Chondrocyte (in vitro differentiated cells): Measurements from ENCODE around the gene HPN. TPM values are rescaled to one million over a fixed set of nuclear protein-coding genes. Genes with fewer than 3 reads are reported as not detected.
A peak's percentile ranks its signal among the peaks of the same experiment; 100 is the strongest.

Experiments used
- DNase-seq: peaks from one replicate; pipeline ENCODE4 v3.0.0; 2021; ENCODE audit warnings: mixed read lengths, low spot score
- H3K27ac Mint-ChIP-seq: one replicate; pipeline ENCODE4 v1.8.0; 2021; ENCODE audit warnings: mild to moderate bottlenecking, moderate library complexity, mixed read lengths; ENCODE audit not compliant: unreplicated experiment
- H3K27me3 Mint-ChIP-seq: 2 replicates; pipeline ENCODE4 v1.8.0; 2021; ENCODE audit warnings: low read depth, mixed read lengths
- H3K36me3 Mint-ChIP-seq: 2 replicates; pipeline ENCODE4 v1.8.0; 2021; ENCODE audit warnings: low read depth, mixed read lengths
- H3K4me1 Mint-ChIP-seq: 2 replicates; pipeline ENCODE4 v1.8.0; 2021; ENCODE audit warnings: low read depth, mild to moderate bottlenecking, mixed read lengths
- H3K4me3 Mint-ChIP-seq: one replicate; pipeline ENCODE4 v1.8.0; 2021; ENCODE audit warnings: mild to moderate bottlenecking, moderate library complexity, mixed read lengths; ENCODE audit not compliant: unreplicated experiment
- H3K9me3 Mint-ChIP-seq: 2 replicates; pipeline ENCODE4 v1.8.0; 2021; ENCODE audit warnings: low read depth, mixed read lengths
- CTCF ChIP-seq: fragments of 200-600 bp; sonication (generic); IDR thresholded peaks from 2 replicates; pipeline ENCODE4 v1.5.0; 2021; ENCODE audit warnings: antibody characterized with exemption, mild to moderate bottlenecking, moderate library complexity
- total RNA-seq: library from RNA; stranded (reverse); gene quantifications from 3 replicates; pipeline ENCODE4 v1.2.1, GENCODE V29; 2021

Gene HPN
- total RNA-seq, 1 donor from 2014 or later: not detected

DNA sequence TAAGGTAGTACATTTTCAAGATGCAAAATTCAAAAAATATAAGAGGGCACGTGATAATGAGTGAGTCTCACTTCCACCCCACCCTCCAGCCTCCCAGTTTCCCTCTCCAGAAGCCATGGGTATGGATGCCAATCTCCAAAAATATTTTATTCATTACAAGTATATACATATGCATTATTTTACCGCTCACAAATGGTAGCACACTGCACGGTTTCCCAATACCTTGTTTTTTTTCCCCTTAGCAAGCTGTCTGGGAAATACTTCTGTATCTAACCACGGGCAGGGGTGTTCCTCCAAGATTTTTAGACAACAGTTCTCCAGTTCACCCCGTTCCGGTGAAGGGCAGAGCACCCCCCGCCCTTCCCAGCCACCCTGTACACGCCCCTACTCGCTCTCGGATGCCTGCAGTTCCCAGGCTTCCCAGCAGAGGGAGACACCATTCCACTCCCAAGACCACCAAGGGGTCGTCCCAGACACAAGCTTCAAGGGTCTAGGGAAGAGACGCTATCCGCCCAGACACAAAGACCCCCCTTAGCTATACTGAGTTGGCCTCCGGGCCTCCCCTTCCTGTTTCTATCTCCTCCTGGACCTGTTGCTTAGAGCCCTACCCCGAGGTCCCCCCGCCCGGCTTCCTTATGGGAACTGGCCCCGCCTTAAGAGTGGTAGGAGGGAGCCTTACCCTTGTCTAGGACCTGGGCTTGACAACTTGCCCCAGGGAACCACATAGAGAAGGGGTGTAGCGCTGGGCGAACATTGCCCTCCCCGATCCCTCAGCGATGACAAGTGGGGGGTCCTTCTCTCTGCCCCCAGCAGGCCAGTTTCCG lies 73.0 kb downstream of the HPN start:
- H3K4me3 Mint-ChIP-seq: peak overlapping the region; percentile 57
- peaks cover 18% of the 10 kb centered on the region for H3K27me3 Mint-ChIP-seq
- peak; percentile 95 for TF ChIP-seq CTCF
- no peaks in the 10 kb centered on the region for H3K36me3 Mint-ChIP-seq
- peaks cover 8% of the 10 kb centered on the region for H3K4me1 Mint-ChIP-seq
- DNase-seq: no peak
- H3K9me3 Mint-ChIP-seq: no peaks in the 10 kb centered on the region
- no peak overlapping the region for H3K27ac Mint-ChIP-seq

DNA sequence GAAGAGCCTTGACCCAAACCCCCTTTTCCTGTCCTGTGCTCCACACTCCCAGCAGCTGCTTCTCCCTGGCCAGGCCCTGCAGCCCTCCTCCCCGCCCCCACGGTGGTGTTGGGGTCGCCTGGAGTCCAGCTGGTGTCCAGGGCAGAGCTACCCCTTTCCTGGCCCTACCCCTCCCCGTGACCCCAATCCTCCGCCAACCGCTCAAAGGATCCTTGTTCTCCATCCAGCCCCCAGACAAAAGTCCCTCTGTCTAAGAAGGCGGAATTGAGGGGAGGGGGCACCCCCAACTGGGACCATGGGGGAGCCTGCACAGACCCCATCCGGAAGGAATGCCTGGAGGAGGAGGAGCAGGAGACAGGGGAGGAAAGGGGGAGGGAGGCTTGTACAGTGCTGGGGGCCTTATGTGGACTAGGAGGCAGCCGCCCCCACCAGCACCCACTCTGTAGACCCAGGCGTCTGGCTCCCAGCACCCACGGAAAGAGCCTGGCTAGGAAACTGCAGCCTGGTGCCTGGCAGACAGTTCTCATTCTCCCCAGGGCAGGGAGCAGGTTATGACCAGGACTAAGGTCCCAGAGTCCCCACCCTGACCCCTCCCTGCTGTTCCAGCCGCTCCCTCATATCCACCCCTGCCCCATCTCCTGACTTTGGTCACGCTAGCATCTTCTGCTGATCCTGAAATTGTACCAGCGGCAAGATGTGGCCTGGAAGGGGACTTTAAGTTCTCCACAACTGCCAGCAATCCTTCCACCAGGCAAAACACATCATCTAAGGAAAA lies 73.8 kb downstream of the HPN start, which contains the start of gene FXYD3:
FXYD3 (plus strand) TSS at position 647 of the 775 bp plus-strand sequence. CDS start 3,554 bp downstream, outside the sequence.
- Mint-ChIP-seq H3K27me3 (peaks cover 18% of the 10 kb centered on the region), H3K36me3 (no peaks in the 10 kb centered on the region), H3K4me1 (peaks cover 11% of the 10 kb centered on the region), H3K9me3 (no peaks in the 10 kb centered on the region), H3K27ac (no peak within 1 kb of the TSS), H3K4me3 (peak within 1 kb of the TSS; percentile 57)
- no peak for DNase-seq
- no peak for TF ChIP-seq CTCF

Other genes starting within 250 kb of the HPN start
- 2.8 to 3.9 TPM (median 3.7 TPM) in 3 replicates for gene ZNF30, start 114.8 kb upstream of the HPN start, total RNA-seq
- 3.1 to 4.1 TPM (median 3.2 TPM) in 3 replicates for gene ZNF792, start 77.5 kb upstream of the HPN start, total RNA-seq
- gene GRAMD1A, start 41.4 kb upstream of the HPN start, total RNA-seq: 58.4 to 67.9 TPM (median 65.8 TPM) in 3 replicates
- 5.7 to 6.0 TPM (median 5.8 TPM) in 3 replicates for gene SCN1B, start 11.3 kb upstream of the HPN start, total RNA-seq
- not detected in 3 replicates for gene FXYD3, start 74.1 kb downstream of the HPN start, total RNA-seq
- 0.46 to 2.2 TPM (median 1.3 TPM) in 3 replicates for gene LGI4, start 93.3 kb downstream of the HPN start, total RNA-seq
- 2.9 to 7.8 TPM (median 7.1 TPM) in 3 replicates for gene FXYD1, start 97.1 kb downstream of the HPN start, total RNA-seq
- gene FXYD7, start 101.5 kb downstream of the HPN start, total RNA-seq: not detected in 3 replicates
- 108 to 114 TPM (median 113 TPM) in 3 replicates for gene FXYD5, start 113.0 kb downstream of the HPN start, total RNA-seq
- not detected in 3 replicates for gene FAM187B, start 187.0 kb downstream of the HPN start, total RNA-seq
- gene LSR, start 207.3 kb downstream of the HPN start, total RNA-seq: 0.24 to 0.99 TPM (median 0.64 TPM) in 3 replicates
- 86.1 to 101 TPM (median 86.3 TPM) in 3 replicates for gene USF2, start 227.2 kb downstream of the HPN start, total RNA-seq
- not detected in 3 replicates for gene HAMP, start 240.8 kb downstream of the HPN start, total RNA-seq